DOHH2 (cell line): Measurements from ENCODE around the gene HOXC9.

Source experiments
- EZH2phosphoT487 ChIP-seq: fragments of 200-600 bp; sonication (generic); IDR thresholded peaks from 2 replicates; pipeline ENCODE4 v1.6.1; 2017; ENCODE audit warnings: borderline replicate concordance, mild to moderate bottlenecking, antibody characterized with exemption, low read length, moderate library complexity, mixed read lengths
- TF ChIP-seq, protein P1 (sequence below): fragments of 200-600 bp; sonication (generic); IDR thresholded peaks from one replicate; pipeline ENCODE4 v1.5.1; 2014; ENCODE audit warnings: antibody characterized with exemption, mild to moderate bottlenecking, low read depth, low read length; ENCODE audit not compliant: poor library complexity, severe bottlenecking

DNA sequence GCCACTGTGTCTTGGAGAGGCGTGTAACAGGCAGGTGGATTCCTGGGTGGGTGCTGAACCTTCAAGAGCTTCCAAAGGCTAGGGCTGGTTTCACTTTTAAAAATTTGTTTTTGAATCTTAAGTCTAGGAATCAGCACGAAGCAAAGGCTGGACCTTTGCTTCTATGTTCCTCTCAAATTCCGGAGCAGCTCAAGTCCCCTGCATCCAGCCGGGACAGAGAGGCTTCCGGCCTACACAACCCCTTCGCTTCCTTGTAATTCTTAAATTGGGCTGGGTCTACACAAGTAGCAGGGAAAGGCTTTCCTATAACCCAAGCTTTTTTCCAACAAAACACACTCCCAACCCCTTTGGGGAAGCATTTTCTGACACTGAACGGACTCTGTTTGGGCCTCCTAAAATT, 37.0 kb upstream of the HOXC9 start:
- no peak for TF ChIP-seq EZH2phosphoT487
- TF ChIP-seq, protein P1, sequence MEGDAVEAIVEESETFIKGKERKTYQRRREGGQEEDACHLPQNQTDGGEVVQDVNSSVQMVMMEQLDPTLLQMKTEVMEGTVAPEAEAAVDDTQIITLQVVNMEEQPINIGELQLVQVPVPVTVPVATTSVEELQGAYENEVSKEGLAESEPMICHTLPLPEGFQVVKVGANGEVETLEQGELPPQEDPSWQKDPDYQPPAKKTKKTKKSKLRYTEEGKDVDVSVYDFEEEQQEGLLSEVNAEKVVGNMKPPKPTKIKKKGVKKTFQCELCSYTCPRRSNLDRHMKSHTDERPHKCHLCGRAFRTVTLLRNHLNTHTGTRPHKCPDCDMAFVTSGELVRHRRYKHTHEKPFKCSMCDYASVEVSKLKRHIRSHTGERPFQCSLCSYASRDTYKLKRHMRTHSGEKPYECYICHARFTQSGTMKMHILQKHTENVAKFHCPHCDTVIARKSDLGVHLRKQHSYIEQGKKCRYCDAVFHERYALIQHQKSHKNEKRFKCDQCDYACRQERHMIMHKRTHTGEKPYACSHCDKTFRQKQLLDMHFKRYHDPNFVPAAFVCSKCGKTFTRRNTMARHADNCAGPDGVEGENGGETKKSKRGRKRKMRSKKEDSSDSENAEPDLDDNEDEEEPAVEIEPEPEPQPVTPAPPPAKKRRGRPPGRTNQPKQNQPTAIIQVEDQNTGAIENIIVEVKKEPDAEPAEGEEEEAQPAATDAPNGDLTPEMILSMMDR, result no peak
